Parathyroid adenoma (tissue), 2 donors: ENCODE measurements around the gene CEP72.

Experiments
- H2AFZ ChIP-seq: fragments of 300-600 bp; sonication (generic); one replicate; pipeline ENCODE4 v1.7.0; 2017; ENCODE audit warnings: antibody characterized with exemption, mild to moderate bottlenecking
- H3K27ac ChIP-seq: fragments of 300-600 bp; sonication (generic); one replicate; pipeline ENCODE4 v1.7.0; 2017
- H3K27me3 ChIP-seq: fragments of 300-600 bp; sonication (generic); one replicate; pipeline ENCODE4 v1.7.0; 2017; ENCODE audit warnings: low read length; ENCODE audit not compliant: control insufficient read depth, insufficient read depth
- H3K36me3 ChIP-seq: fragments of 300-600 bp; sonication (generic); one replicate; pipeline ENCODE4 v1.7.0; 2017; ENCODE audit warnings: low read length; ENCODE audit not compliant: control insufficient read depth, insufficient read depth
- H3K4me1 ChIP-seq: fragments of 300-600 bp; sonication (generic); one replicate; pipeline ENCODE4 v1.7.0; 2017; ENCODE audit warnings: control low read depth
- H3K4me2 ChIP-seq: fragments of 300-600 bp; sonication (generic); one replicate; pipeline ENCODE4 v1.7.0; 2017; ENCODE audit warnings: low read length
- H3K4me3 ChIP-seq: fragments of 300-600 bp; sonication (generic); one replicate; pipeline ENCODE4 v1.7.0; 2017; ENCODE audit warnings: low read depth, low read length
- H3K79me2 ChIP-seq: fragments of 300-600 bp; sonication (generic); one replicate; pipeline ENCODE4 v1.7.0; 2017; ENCODE audit warnings: control low read depth
- H3K9ac ChIP-seq: fragments of 300-600 bp; sonication (generic); one replicate; pipeline ENCODE4 v1.7.0; 2017; ENCODE audit warnings: mild to moderate bottlenecking
- H3K9me3 ChIP-seq: fragments of 300-600 bp; sonication (generic); one replicate; pipeline ENCODE4 v1.7.0; 2017; ENCODE audit warnings: low read length; ENCODE audit not compliant: control insufficient read depth
- CTCF ChIP-seq: fragments of 300-600 bp; sonication (generic); IDR thresholded peaks from one replicate; pipeline ENCODE4 v1.7.0; 2017; ENCODE audit warnings: antibody characterized with exemption, mild to moderate bottlenecking
- donor health status: primary hyperparathyroidism.

CEP72 gene

GRCh38 chr5:612498-613424 is 621 bp downstream of the CEP72 start:
- Histone ChIP-seq H3K27ac (no peak overlapping the region), H3K36me3 (no peaks in the 10 kb centered on the region), H3K27me3 (no peaks in the 10 kb centered on the region), H3K9ac (no peak overlapping the region), H3K4me2 (peak overlapping the region; percentile 86), H3K4me1 (peaks cover 3% of the 10 kb centered on the region), H2AFZ (peak overlapping the region; percentile 94), H3K79me2 (peaks cover 5% of the 10 kb centered on the region), H3K4me3 (peak overlapping the region; percentile 56), H3K9me3 (no peaks in the 10 kb centered on the region)
- no peak for TF ChIP-seq CTCF

- no peak overlapping the region for H3K4me3 ChIP-seq
- no peaks in the 10 kb centered on the region for H3K27me3 ChIP-seq
- no peak overlapping the region for H3K27ac ChIP-seq
- no peak for TF ChIP-seq CTCF
- no peaks in the 10 kb centered on the region for H3K9me3 ChIP-seq
- no peak overlapping the region for H2AFZ ChIP-seq
- peaks cover 3% of the 10 kb centered on the region for H3K4me1 ChIP-seq
- H3K36me3 ChIP-seq = no peaks in the 10 kb centered on the region
- H3K9ac ChIP-seq = no peak overlapping the region
- H3K79me2 ChIP-seq = peaks cover 5% of the 10 kb centered on the region
- H3K4me2 ChIP-seq = no peak overlapping the region
These were observed 4.4 kb downstream of the CEP72 start for GRCh38 chr5:616484-617039.

GRCh38 chr5:617896-618295 is 5.8 kb downstream of the CEP72 start:
- peaks cover 4% of the 10 kb centered on the region for H3K79me2 ChIP-seq
- no peaks in the 10 kb centered on the region for H3K27me3 ChIP-seq
- H3K4me1 ChIP-seq = peaks cover 2% of the 10 kb centered on the region
- H3K9ac ChIP-seq = no peak overlapping the region
- no peak for TF ChIP-seq CTCF
- H3K27ac ChIP-seq = no peak overlapping the region
- no peak overlapping the region for H2AFZ ChIP-seq
- H3K4me2 ChIP-seq = no peak overlapping the region
- H3K36me3 ChIP-seq = no peaks in the 10 kb centered on the region
- H3K4me3 ChIP-seq = no peak overlapping the region
- H3K9me3 ChIP-seq = no peaks in the 10 kb centered on the region

GRCh38 chr5:618450-618849 is 6.3 kb downstream of the CEP72 start:
- Histone ChIP-seq H3K4me2 (no peak overlapping the region), H3K4me1 (no peaks in the 10 kb centered on the region), H3K36me3 (no peaks in the 10 kb centered on the region), H3K79me2 (peaks cover 2% of the 10 kb centered on the region), H3K27ac (no peak overlapping the region), H3K27me3 (no peaks in the 10 kb centered on the region), H3K9ac (no peak overlapping the region), H3K9me3 (no peaks in the 10 kb centered on the region), H2AFZ (no peak overlapping the region), H3K4me3 (no peak overlapping the region)
- TF ChIP-seq CTCF = no peak
